Measurements from ENCODE around the gene LOXL1.
A peak's percentile ranks its signal among the peaks of the same experiment; 100 is the strongest.

Gene LOXL1

GRCh38 chr15:73906346-73907034, 19.8 kb upstream of the LOXL1 start:
- no peak overlapping the region for H3K4me3 ChIP-seq (ENCODE audit: low read depth, low read length)
- TF ChIP-seq POLR2A (IDR thresholded peaks at IDR 0.05; ENCODE audit: extremely low read depth, insufficient read length) (no peak), CTCF (IDR thresholded peaks at IDR 0.05; ENCODE audit: low read depth, low read length) (no peak), MAX (IDR thresholded peaks at IDR 0.05; ENCODE audit: low read depth, low read length) (no peak), MYC (IDR thresholded peaks at IDR 0.05; ENCODE audit: low read depth, low read length) (no peak)
- DNase-seq (ENCODE audit: low read depth), result peak; percentile 38

- DNase-seq (ENCODE audit: low read depth), result peak; percentile 59
- H3K4me3 ChIP-seq (ENCODE audit: low read depth, low read length), result no peak overlapping the region
- TF ChIP-seq MAX (IDR thresholded peaks at IDR 0.05; ENCODE audit: low read depth, low read length) (no peak), MYC (IDR thresholded peaks at IDR 0.05; ENCODE audit: low read depth, low read length) (no peak), POLR2A (IDR thresholded peaks at IDR 0.05; ENCODE audit: extremely low read depth, insufficient read length) (no peak), CTCF (IDR thresholded peaks at IDR 0.05; ENCODE audit: low read depth, low read length) (no peak)
Observed at GRCh38 chr15:73907035-73907408, 19.2 kb upstream of the LOXL1 start.

GRCh38 chr15:73908030-73908821, 18.0 kb upstream of the LOXL1 start:
- TF ChIP-seq CTCF (IDR thresholded peaks at IDR 0.05; ENCODE audit: low read depth, low read length) (peak; percentile 88), MYC (IDR thresholded peaks at IDR 0.05; ENCODE audit: low read depth, low read length) (no peak), MAX (IDR thresholded peaks at IDR 0.05; ENCODE audit: low read depth, low read length) (peak; percentile 7; the same call in 1 of the 2 replicates), POLR2A (IDR thresholded peaks at IDR 0.05; ENCODE audit: extremely low read depth, insufficient read length) (no peak)
- H3K4me3 ChIP-seq (ENCODE audit: low read depth, low read length), result no peak overlapping the region
- DNase-seq (ENCODE audit: low read depth), result peak; percentile 68

- no peak overlapping the region for H3K4me3 ChIP-seq (ENCODE audit: low read depth, low read length)
- no peak for TF ChIP-seq CTCF (IDR thresholded peaks at IDR 0.05; ENCODE audit: low read depth, low read length)
- no peak for TF ChIP-seq MYC (IDR thresholded peaks at IDR 0.05; ENCODE audit: low read depth, low read length)
- no peak for TF ChIP-seq MAX (IDR thresholded peaks at IDR 0.05; ENCODE audit: low read depth, low read length)
- DNase-seq (ENCODE audit: low read depth), result no peak
Observed at GRCh38 chr15:73908822-73909122, 17.5 kb upstream of the LOXL1 start.

- TF ChIP-seq POLR2A (IDR thresholded peaks at IDR 0.05; ENCODE audit: extremely low read depth, insufficient read length), result no peak
- no peak for TF ChIP-seq MYC (IDR thresholded peaks at IDR 0.05; ENCODE audit: low read depth, low read length)
- no peak for TF ChIP-seq CTCF (IDR thresholded peaks at IDR 0.05; ENCODE audit: low read depth, low read length)
- no peak for TF ChIP-seq MAX (IDR thresholded peaks at IDR 0.05; ENCODE audit: low read depth, low read length)
- H3K4me3 ChIP-seq (ENCODE audit: low read depth, low read length), result no peak overlapping the region
- no peak for DNase-seq (ENCODE audit: low read depth)
Observed at GRCh38 chr15:73909651-73910050, 16.6 kb upstream of the LOXL1 start.

All from NB4 (cell line).